NCI-H2196 treated with DMSO at 0.1 percent for 48 hours (cell line): ENCODE measurements around the gene TM9SF3.

Experiments
- DNase-seq: peaks from one replicate; lab custom pipeline; 2025; ENCODE audit not compliant: unreplicated experiment; lab: John Stamatoyannopoulos, UW

TM9SF3 gene

GRCh38 chr10:96586419-96587263, at the start of gene TM9SF3:
TM9SF3 (minus strand) TSS chr10:96587012; CDS start chr10:96586835, 177 bp downstream.
- DNase-seq, result peak; percentile 55

- DNase-seq, result no peak
These were observed 49.7 kb upstream of the TM9SF3 start for GRCh38 chr10:96636551-96636950.

GRCh38 chr10:96632974-96633710, 46.3 kb upstream of the TM9SF3 start:
- DNase-seq, result no peak

- DNase-seq, result no peak
These were observed 40.5 kb upstream of the TM9SF3 start for GRCh38 chr10:96627292-96627691.

GRCh38 chr10:96626795-96627194, 40.0 kb upstream of the TM9SF3 start:
- DNase-seq, result no peak

- DNase-seq, result no peak
These were observed 38.4 kb upstream of the TM9SF3 start for GRCh38 chr10:96625173-96625572.

GRCh38 chr10:96622013-96622787, 35.4 kb upstream of the TM9SF3 start:
- DNase-seq, result no peak

- no peak for DNase-seq
These were observed 33.3 kb upstream of the TM9SF3 start for GRCh38 chr10:96619796-96620773.

GRCh38 chr10:96619120-96619519, 32.3 kb upstream of the TM9SF3 start:
- no peak for DNase-seq

- no peak for DNase-seq
These were observed 31.8 kb upstream of the TM9SF3 start for GRCh38 chr10:96618653-96619052.

GRCh38 chr10:96616961-96617360, 30.1 kb upstream of the TM9SF3 start:
- no peak for DNase-seq

GRCh38 chr10:96614515-96614914, 27.7 kb upstream of the TM9SF3 start:
- DNase-seq, result peak; percentile 32

- no peak for DNase-seq
These were observed 26.8 kb upstream of the TM9SF3 start for GRCh38 chr10:96613576-96613975.

GRCh38 chr10:96612055-96612830, 25.4 kb upstream of the TM9SF3 start:
- no peak for DNase-seq

- no peak for DNase-seq
These were observed 24.0 kb upstream of the TM9SF3 start for GRCh38 chr10:96610817-96611216.

- no peak for DNase-seq
These were observed 22.7 kb upstream of the TM9SF3 start for GRCh38 chr10:96609510-96609909.

GRCh38 chr10:96608805-96609204, 22.0 kb upstream of the TM9SF3 start:
- DNase-seq, result no peak

GRCh38 chr10:96608262-96608661, 21.4 kb upstream of the TM9SF3 start:
- no peak for DNase-seq

- DNase-seq, result no peak
These were observed 20.1 kb upstream of the TM9SF3 start for GRCh38 chr10:96606946-96607345.

- DNase-seq, result no peak
These were observed 19.4 kb upstream of the TM9SF3 start for GRCh38 chr10:96606216-96606615.
